HEK293T (cell line): ENCODE results near the gene VCP.

Source experiments
- FOXA1 ChIP-seq: fragments of 450-650 bp; IDR thresholded peaks from 2 replicates; pipeline ENCODE4 v1.6.1; 2016; ENCODE audit warnings: mild to moderate bottlenecking
- NFRKB ChIP-seq: fragments of 450-650 bp; IDR thresholded peaks from 2 replicates; pipeline ENCODE4 v1.6.1; 2016; ENCODE audit warnings: mild to moderate bottlenecking, moderate library complexity
- SP1 ChIP-seq: fragments of 450-650 bp; IDR thresholded peaks from 2 replicates; pipeline ENCODE4 v1.6.1; 2017
- SUZ12 ChIP-seq: fragments of 450-650 bp; IDR thresholded peaks from 2 replicates; pipeline ENCODE4 v1.6.1; 2016; ENCODE audit warnings: mild to moderate bottlenecking

- TF ChIP-seq NFRKB: no peak
- TF ChIP-seq FOXA1: no peak
- no peak for TF ChIP-seq SP1
- no peak for TF ChIP-seq SUZ12
Observed at GRCh38 chr9:35103660-35104191, 31.3 kb upstream of the VCP start.
